HG03457 (cell line): Measurements from ENCODE around the gene CARMIL3.
"Not testable (repeated sequence)": the region's sequence is repeated elsewhere in the genome, so short reads cannot be mapped to it uniquely, and the experiment has no call there.

Experiments
- ATAC-seq: cut with Tn5 transposase; IDR thresholded peaks from one replicate; pipeline ENCODE4 v1.9.1; 2021; ENCODE audit warnings: moderate number of reproducible peaks; ENCODE audit not compliant: unreplicated experiment

The CARMIL3 gene

GRCh38 chr14:24051789-24052655, at the start of gene CARMIL3:
TSS of gene CARMIL3 (plus strand) at chr14:24052009. CDS start at chr14:24052154, 145 bp downstream.
- ATAC-seq: peak; percentile 50

- not testable (repeated sequence) for ATAC-seq
Observed at GRCh38 chr14:24006471-24006816, 45.4 kb upstream of the CARMIL3 start.

GRCh38 chr14:24006817-24007652, 44.8 kb upstream of the CARMIL3 start:
- ATAC-seq: not testable (repeated sequence)

- no peak for ATAC-seq
Observed at GRCh38 chr14:24011051-24011450, 40.8 kb upstream of the CARMIL3 start.

- not testable (repeated sequence) for ATAC-seq
Observed at GRCh38 chr14:24012726-24013273, 39.0 kb upstream of the CARMIL3 start.

GRCh38 chr14:24013654-24014514, 37.9 kb upstream of the CARMIL3 start:
- no peak for ATAC-seq

- not testable (repeated sequence) for ATAC-seq
Observed at GRCh38 chr14:24015745-24016144, 36.1 kb upstream of the CARMIL3 start.

- ATAC-seq: not testable (repeated sequence)
Observed at GRCh38 chr14:24018978-24019377, 32.8 kb upstream of the CARMIL3 start.

- ATAC-seq: not testable (repeated sequence)
Observed at GRCh38 chr14:24019944-24020343, 31.9 kb upstream of the CARMIL3 start.

GRCh38 chr14:24020520-24020919, 31.3 kb upstream of the CARMIL3 start:
- ATAC-seq: not testable (repeated sequence)

- ATAC-seq: not testable (repeated sequence)
Observed at GRCh38 chr14:24024939-24025418, 26.8 kb upstream of the CARMIL3 start.

GRCh38 chr14:24029687-24030086, 22.1 kb upstream of the CARMIL3 start:
- not testable (repeated sequence) for ATAC-seq

GRCh38 chr14:24031331-24031730, 20.5 kb upstream of the CARMIL3 start:
- not testable (repeated sequence) for ATAC-seq

- ATAC-seq: no peak
Observed at GRCh38 chr14:24032727-24033418, 18.9 kb upstream of the CARMIL3 start.

- not testable (repeated sequence) for ATAC-seq
Observed at GRCh38 chr14:24035769-24036168, 16.0 kb upstream of the CARMIL3 start.

GRCh38 chr14:24036169-24036962, 15.4 kb upstream of the CARMIL3 start:
- ATAC-seq: no peak

- ATAC-seq: not testable (repeated sequence)
Observed at GRCh38 chr14:24036963-24037657, 14.7 kb upstream of the CARMIL3 start.

GRCh38 chr14:24037658-24038037, 14.2 kb upstream of the CARMIL3 start:
- ATAC-seq: no peak
